RPMI8226 (cell line): Measurements from ENCODE around the gene CCDC137.

Experiments
- DNase-seq: peaks from one replicate; pipeline ENCODE4 v3.0.0-alpha.2; 2015

The CCDC137 gene

DNA sequence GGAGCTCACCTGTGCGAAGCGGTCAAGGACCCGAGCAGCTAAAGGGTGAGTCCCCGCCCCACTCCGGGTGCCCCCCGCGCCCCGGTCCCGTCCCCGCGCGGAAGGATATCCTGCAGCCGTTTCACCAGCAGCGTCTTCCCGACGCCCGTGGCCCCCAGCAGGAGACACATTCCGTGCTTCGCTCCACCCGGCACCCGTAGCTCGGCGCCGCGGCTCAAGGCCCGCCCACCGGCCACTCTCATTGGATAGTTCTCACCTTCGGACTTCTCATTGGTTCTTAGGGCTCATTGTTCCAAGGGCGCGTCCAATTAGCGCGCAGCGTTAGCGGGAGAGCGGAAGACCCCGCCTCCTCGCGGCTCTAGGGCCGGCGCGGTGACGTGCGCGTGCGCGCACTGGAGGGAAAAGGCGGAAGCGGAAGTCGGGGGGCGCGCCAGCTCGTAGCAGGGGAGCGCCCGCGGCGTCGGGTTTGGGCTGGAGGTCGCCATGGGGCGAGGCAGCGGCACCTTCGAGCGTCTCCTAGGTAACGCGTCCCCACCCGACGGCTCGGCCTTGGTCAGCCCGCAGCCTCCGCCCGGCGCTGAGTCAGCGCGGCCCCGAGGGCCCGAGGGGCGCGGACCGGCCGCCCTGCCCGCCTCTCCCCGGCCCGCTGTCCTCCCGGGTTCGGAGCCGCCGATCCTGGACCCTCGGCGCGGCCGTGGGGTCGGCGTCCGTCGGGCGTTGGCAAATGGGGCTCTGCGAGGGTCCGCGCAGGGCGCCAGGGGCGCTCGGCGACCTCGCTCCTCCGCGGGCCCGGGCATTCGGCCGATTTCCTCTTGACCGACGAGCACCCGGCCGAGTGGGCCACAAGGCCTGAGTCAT is 17.3 kb downstream of the CCDC137 start, which contains the start of the genes ARL16 and HGS:
TSS of gene ARL16 (minus strand) at position 214 of the 858 bp plus-strand sequence. CDS start at position 170, 44 bp downstream.
TSS of gene HGS (plus strand) at position 428 of the 858 bp plus-strand sequence. CDS start at position 484, 56 bp downstream.
- peak; percentile 99 for DNase-seq

DNA sequence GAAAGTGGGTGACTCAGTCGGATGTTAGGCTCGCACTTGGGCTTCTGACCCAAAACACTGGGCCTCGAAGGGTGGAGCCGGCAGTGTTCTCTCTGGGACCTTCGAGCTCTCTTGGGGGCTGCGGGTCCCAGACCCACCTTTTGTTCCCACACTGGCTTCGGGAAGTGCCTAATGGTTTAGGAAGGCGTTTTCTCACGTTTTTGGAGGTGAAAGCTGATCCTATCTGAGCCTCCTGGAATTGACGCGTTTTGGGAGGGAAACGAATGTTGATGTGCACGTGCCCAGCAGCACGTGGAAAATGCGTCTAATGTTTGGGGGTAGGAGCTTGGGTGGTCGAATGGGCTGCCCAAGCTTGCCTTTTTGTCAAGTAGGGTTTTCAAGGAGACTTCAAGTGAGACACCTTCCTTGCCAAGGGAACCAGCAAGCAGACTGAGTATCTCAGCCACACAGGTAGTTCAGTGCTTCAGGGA is 17.9 kb downstream of the CCDC137 start:
- no peak for DNase-seq

DNA sequence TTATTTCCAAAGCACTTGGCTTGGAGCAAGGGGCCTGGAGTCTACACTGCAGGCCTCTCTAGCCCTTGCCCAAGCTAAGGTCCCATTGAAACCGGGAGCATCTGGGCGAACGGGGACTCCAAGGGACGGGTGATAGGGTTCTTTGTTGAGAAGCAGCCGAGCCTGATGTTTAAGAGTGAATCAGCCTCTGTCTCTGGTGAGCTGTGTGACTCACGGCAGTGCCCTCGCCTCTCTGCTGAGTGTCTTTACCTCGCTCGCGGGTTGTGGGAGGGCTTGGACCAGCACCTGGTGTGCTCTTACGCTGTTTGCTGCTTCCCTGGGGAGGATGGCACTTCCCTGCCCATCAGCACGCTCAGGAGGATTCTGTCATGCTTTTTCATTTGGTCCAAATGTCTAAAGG is 18.6 kb downstream of the CCDC137 start:
- DNase-seq, result peak; percentile 48

DNA sequence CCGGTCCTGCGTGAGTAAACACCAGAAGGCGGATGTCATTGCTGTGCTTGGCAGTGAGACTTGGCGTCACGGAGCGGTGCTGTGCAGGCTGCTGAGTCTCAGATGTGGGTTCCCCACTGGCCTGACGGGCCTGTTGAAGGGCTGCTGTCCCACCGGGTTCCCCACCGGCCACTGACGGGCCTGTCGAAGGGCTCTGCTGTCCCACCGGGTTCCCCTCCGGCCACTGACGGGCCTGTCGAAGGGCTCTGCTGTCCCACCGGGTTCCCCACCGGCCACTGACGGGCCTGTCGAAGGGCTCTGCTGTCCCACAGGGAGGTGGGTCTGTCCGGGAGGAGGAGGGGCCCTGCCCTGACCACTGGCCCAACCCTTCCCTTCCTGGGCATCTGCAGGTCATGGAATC is 20.1 kb downstream of the CCDC137 start:
- DNase-seq, result no peak

DNA sequence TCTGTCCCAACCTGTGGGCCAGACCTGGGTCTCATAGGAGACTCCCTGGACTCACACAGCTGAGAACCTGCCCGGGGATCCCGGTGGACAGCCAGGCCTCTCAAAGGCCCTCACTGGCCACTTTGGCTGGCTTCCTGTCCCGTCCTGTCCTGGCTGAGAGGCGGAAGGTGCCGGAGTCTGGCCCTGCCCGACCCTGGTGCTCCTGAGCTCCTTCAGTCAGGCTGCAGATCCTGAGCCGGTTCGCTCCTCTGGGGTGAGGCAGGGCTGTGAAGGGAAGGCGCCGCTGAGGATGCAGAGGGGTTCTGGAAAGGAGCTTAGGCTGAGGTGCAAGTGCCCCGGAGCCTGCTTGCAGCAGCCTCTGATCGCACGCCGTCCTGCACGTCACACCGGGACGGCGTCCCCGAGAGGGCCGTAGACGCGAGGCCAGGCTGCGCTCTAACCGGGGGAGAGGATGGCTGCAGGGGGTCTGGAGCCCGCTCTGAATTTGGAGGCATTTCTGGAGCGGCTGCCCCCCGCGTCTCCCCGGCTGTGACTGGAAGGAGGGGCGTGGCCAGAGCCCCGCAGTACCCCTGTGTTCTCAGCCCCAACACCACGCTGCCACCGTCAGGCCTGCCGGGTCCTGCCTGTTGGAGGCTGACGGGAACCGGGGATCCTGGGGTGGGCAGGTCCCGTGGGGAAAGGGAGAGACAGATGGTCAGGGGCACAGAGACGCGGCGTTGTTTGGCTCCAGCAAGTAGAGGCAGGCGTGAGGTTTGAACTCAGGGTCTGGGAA is 21.4 kb downstream of the CCDC137 start:
- DNase-seq, result no peak

DNA sequence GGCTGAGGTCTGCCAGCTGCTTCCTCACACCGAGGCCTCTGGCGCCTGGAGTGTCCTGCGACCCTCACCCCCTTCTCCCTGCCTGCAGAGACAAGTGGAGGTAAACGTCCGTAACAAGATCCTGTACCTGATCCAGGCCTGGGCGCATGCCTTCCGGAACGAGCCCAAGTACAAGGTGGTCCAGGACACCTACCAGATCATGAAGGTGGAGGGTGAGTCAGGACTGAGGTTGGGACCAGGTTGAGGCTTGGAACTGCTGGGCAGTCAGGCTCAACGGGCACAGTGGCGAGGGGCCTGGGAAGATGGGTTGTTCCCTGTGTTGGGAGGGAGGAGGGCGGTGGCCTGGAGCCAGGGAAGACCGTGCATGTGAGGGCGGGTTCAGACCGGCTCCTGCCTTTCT is 22.1 kb downstream of the CCDC137 start:
- DNase-seq, result no peak

DNA sequence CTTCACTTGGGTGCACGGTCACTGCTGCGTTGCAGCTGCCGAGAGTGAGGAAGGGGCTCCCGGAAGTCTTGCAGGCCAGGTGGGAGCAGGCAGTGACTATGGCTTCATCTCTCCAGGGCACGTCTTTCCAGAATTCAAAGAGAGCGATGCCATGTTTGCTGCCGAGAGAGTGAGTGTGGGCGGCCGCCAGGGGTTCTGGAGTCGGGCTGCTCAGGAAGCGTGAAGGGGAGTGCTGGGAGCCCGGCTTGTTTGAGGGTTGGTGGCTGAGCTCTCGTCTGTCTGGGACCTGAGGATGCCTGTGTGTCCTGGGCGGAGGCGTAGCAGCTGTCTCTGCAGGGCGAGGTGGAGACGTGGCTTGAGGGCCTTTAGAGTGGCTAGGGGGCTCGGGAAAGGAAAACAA is 23.5 kb downstream of the CCDC137 start:
- no peak for DNase-seq

DNA sequence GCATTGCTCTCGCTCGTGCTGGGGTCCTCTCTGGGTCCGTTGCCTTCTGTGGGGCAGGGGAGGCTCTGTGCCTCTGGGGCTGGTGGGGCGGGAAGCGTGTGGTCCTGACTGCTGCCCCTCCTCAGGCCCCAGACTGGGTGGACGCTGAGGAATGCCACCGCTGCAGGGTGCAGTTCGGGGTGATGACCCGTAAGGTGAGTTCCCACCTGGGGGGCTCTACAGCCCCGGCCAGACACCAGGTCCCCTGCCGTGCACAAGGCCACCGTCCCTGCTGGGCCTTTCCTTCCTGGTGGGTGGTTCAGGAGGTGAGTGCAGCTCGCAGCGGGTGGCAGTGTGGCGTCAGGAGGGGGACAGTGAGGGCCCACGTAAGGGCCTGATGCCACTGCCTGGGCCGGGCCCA is 24.0 kb downstream of the CCDC137 start:
- no peak for DNase-seq

DNA sequence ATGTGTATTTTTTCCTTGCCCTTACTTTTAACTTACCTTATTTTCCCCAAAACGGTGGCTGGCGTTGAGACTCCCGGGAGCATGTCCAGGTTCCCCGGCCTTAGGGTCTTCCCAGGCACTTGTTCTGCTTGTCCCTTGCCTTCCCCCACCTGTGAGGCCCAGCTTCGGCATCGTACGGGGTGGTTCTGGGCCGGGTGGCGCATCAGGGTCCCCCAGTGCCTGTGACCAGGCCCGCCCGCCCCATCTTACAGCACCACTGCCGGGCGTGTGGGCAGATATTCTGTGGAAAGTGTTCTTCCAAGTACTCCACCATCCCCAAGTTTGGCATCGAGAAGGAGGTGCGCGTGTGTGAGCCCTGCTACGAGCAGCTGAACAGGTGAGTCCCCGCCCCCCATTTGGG is 24.7 kb downstream of the CCDC137 start:
- no peak for DNase-seq

DNA sequence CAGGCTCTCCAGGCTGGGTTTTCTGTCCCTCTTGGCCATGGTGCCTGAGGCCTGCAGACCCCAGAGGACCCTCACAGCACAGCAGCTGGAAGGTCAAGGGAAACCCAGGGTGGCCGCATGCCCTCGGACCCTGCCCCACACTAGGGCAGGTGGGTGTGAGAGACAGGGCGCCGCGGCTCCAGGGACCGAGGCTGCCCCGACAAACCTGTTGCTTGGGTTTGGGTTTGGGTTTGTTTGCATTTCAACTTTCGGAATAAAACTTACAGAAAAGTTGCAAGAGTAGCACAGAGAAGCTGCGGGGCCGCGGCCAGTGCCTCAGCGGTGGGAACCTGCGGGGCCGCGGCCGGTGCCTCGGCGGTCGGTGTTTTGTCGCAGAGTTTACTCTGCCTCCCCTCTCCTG is 25.1 kb downstream of the CCDC137 start:
- DNase-seq, result no peak

DNA sequence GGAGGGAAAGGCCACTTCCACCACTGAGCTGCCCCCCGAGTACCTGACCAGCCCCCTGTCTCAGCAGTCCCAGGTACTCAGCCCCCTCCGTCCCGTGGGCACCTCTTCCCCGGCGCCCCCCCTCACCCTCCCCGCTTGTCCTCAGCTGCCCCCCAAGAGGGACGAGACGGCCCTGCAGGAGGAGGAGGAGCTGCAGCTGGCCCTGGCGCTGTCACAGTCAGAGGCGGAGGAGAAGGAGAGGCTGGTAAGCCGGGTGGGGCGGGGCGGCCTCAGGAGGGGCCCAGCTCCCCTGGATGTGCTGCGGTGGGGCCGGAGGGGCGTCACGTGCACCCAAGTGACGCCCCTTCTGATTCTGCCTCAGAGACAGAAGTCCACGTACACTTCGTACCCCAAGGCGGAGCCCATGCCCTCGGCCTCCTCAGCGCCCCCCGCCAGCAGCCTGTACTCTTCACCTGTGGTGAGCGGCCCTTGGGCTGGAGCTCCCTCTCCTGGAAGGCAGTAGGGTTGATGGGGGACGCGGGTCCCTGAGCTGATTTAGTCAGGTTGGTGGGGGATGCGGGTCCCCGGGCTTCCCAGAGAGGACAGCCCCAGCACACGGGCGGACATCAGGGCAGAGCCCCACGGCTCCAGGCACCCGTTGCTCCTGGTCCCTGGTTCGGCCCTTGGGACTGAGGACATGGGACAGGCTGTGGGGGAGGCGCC is 27.1 kb downstream of the CCDC137 start:
- DNase-seq, result no peak

DNA sequence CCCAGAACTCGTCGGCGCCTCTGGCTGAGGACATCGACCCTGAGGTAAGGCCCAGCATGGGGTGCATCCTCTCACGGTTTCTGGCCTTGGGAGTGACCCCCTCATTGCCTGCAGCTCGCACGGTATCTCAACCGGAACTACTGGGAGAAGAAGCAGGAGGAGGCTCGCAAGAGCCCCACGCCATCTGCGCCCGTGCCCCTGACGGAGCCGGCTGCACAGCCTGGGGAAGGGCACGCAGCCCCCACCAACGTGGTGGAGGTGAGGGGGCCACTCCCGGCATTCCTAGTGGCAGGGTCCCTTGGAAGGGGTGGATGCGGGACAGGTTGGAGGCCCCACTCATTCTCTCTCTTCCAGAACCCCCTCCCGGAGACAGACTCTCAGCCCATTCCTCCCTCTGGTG is 28.3 kb downstream of the CCDC137 start:
- no peak for DNase-seq

DNA sequence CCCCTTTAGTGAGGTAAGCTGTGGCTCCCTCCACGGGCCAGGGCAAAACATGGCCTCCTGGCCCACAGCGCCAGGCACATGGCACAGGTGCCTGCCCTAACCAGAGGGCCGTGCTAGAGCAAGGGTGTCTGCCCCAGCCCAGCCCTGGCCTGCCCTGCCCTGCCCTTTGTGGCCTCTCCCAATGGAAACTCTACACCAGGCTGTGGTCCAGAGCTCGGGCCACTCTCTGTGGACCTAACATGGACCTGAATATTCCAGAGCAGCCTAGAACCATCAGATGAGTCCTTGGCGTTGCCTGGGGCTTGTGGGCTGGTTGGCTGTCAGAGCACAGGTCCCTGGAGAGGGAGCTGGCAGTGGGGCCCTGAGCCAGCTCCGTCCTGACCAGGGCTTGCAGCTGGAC is 28.7 kb downstream of the CCDC137 start:
- no peak for DNase-seq

DNA sequence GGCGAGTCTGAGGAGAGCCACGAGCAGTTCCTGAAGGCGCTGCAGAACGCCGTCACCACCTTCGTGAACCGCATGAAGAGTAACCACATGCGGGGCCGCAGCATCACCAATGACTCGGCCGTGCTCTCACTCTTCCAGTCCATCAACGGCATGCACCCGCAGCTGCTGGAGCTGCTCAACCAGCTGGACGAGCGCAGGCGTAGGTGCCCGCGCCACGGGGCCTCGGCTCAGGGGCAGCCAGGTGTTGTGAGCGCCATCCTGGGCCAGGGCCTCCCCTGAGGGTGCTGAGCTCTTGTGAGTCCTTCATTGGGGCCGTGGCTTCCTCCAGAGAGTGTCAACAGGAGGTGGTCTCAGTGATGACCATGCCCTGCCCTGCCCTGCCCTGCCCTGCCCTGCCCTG is 29.3 kb downstream of the CCDC137 start:
- no peak for DNase-seq

DNA sequence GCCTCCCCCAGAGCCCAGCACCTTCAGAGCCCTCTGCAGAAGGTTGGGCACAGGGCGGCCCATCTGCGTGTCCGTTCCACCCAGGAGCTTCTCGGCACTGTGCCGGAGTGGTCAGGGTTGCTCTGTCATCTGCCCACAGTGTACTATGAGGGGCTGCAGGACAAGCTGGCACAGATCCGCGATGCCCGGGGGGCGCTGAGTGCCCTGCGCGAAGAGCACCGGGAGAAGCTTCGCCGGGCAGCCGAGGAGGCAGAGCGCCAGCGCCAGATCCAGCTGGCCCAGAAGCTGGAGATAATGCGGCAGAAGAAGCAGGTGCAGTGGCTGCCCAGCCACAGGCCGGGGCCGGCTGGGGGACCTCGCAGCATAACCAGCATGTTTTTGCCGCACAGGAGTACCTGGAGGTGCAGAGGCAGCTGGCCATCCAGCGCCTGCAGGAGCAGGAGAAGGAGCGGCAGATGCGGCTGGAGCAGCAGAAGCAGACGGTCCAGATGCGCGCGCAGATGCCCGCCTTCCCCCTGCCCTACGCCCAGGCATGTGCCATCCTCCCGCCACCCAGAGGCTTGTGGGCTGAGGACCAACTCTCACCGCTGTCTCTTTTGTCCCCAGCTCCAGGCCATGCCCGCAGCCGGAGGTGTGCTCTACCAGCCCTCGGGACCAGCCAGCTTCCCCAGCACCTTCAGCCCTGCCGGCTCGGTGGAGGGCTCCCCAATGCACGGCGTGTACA is 29.8 kb downstream of the CCDC137 start:
- no peak for DNase-seq

DNA sequence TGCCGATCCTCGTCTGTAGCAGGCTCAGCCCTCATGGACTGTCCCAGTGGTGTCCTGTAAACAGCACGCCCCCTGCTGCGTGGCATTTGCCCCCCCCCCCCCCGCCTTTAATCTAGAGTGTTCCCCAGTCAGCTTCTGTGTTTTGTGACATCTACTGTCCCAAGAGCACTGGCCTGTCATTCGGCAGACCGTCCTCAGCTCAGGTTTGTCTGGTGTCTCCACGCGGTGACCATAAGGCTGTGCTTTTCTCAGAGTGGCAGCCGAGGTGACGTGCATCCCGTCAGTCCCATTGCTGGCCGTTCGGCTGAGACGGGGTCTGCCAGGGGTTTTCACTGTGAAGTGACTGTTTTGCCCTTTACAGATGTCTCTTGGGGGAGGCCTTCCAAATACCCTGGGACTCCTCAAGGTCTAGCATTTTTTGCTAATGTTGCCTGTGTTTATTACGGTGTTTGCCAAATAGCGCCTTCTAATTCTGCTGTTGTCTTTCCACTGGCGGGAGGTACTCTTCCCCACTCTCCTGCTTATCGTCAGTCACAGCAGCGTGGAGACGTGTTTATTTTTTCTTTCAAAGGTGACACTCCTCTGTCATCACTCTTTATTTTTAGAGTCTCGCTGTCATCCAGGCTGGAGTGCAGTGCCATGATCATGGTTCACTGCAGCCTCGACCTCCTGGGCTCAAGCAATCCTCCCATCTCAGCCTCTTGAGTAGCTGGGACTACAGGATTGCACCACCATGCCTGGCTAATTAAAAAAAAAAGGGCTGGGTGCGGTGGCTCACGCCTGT is 30.9 kb downstream of the CCDC137 start:
- DNase-seq, result no peak

DNA sequence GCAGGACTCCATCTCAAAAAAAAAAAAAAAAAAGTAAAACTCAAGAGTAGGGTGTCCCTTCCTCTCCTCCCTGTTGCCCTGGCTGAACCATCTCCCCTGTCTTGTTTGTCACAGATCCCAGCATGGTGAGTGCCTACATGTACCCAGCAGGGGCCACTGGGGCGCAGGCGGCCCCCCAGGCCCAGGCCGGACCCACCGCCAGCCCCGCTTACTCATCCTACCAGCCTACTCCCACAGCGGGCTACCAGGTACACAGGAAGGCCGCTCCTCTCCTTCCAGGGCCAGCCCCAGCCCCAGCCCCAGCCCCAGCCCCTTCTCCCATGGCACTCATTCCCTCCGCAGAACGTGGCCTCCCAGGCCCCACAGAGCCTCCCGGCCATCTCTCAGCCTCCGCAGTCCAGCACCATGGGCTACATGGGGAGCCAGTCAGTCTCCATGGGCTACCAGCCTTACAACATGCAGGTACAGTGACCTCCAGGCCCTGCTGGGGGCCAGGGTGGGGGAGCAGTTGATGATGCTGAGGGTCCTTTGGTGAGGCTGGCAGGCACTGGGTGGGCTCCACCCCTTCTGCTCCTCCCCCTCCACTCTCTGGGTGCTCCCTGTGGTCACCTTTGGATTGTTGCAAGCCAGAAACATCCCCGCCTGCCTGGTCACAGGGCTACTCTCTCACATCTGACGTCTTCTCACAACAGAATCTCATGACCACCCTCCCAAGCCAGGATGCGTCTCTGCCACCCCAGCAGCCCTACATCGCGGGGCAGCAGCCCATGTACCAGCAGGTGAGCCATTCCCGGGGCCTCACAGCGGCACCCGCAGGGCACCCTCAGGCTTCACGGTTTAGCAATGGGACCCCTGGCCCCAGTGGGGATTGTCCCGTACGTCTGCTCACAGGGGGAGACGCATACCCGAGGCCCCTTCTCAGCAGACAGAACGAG is 34.1 kb downstream of the CCDC137 start:
- DNase-seq, result no peak

DNA sequence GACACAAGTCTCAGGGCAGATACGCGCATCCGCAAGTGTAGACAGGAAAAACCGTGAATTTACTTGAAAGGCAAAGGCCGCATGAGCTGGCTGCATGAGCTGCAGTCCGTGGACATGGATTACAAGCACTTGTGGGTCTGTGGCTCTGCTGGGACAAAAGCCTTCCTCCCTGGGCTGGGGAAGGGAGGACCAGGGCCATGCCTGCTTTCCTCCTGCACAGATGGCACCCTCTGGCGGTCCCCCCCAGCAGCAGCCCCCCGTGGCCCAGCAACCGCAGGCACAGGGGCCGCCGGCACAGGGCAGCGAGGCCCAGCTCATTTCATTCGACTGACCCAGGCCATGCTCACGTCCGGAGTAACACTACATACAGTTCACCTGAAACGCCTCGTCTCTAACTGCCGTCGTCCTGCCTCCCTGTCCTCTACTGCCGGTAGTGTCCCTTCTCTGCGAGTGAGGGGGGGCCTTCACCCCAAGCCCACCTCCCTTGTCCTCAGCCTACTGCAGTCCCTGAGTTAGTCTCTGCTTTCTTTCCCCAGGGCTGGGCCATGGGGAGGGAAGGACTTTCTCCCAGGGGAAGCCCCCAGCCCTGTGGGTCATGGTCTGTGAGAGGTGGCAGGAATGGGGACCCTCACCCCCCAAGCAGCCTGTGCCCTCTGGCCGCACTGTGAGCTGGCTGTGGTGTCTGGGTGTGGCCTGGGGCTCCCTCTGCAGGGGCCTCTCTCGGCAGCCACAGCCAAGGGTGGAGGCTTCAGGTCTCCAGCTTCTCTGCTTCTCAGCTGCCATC is 34.9 kb downstream of the CCDC137 start:
- peak; percentile 39 for DNase-seq

DNA sequence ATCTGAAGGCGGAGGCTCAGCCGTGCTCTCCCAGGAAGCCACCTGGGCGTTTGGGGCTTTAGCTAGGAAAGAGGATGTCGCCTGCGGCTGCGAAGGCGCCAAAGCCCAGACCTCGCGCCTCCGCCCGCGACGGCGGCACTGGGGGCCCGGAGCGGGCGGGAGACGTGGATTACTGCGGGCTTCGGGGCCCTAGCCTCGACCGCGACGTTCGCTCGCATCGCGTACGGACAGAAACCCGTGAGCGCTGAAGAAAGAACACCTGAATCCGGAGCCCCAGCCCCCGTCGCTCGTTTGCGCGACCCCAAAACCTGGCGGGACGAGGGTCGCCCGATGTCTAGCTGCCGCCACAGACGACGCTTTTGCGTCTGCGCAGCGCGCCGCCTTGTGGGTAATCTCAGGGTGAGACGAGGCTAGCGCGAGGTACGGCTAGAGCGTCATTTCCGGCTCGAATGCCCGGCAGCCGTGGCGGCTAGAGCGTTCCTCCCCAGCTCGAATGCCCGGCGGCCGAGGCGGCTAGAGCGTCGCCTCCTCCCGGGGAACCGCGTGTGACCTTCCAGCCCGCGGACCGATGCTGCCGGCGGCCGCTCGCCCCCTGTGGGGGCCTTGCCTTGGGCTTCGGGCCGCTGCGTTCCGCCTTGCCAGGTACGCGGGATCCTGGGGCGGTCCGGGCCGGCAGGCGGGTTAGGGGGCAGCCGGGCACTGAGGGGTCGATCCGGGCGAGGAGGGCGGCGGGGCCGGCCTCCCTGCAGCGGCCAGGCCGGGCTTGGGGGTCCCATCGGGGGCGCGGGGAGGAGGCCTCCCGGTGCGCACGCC is 36.6 kb downstream of the CCDC137 start, which contains the start of gene MRPL12:
TSS of gene MRPL12 (plus strand) at position 434 of the 813 bp plus-strand sequence. CDS start at position 569, 135 bp downstream.
- peak; percentile 95 for DNase-seq
